Kidney epithelial cell (primary cell): ENCODE results near the gene TMEM92. TPM values are rescaled to one million over a fixed set of nuclear protein-coding genes. Genes with fewer than 3 reads are reported as not detected.

Experiments used
- DNase-seq: peaks from one replicate; pipeline ENCODE4 v3.0.0-alpha.2; 2010; ENCODE audit warnings: low read depth
- H3K27me3 ChIP-seq: 2 replicates; pipeline ENCODE4 v1.6.0; 2011; ENCODE audit warnings: low read length; ENCODE audit not compliant: control insufficient read depth, insufficient read depth
- H3K36me3 ChIP-seq: 2 replicates; pipeline ENCODE4 v1.5.1; 2011; ENCODE audit warnings: low read length; ENCODE audit not compliant: control insufficient read depth, insufficient read depth
- H3K4me3 ChIP-seq: 2 replicates; pipeline ENCODE4 v1.5.1; 2011; ENCODE audit warnings: low read depth, mild to moderate bottlenecking, control low read depth, low read length
- total RNA-seq: library from RNA; depleted of rRNA; stranded (reverse); fragments of >200 nt; gene quantifications from 2 replicates; pipeline ENCODE4 v1.2.3, GENCODE V29; 2015
- TF ChIP-seq, protein P1 (sequence below): IDR thresholded peaks from 2 replicates; pipeline ENCODE4 v1.5.1; 2011; ENCODE audit warnings: mild to moderate bottlenecking, moderate library complexity, low read length, control low read depth, inconsistent platforms; ENCODE audit not compliant: insufficient read depth, poor library complexity, severe bottlenecking

The TMEM92 gene
- total RNA-seq, 1 donor from 2014 or later = 1.5 TPM

DNA sequence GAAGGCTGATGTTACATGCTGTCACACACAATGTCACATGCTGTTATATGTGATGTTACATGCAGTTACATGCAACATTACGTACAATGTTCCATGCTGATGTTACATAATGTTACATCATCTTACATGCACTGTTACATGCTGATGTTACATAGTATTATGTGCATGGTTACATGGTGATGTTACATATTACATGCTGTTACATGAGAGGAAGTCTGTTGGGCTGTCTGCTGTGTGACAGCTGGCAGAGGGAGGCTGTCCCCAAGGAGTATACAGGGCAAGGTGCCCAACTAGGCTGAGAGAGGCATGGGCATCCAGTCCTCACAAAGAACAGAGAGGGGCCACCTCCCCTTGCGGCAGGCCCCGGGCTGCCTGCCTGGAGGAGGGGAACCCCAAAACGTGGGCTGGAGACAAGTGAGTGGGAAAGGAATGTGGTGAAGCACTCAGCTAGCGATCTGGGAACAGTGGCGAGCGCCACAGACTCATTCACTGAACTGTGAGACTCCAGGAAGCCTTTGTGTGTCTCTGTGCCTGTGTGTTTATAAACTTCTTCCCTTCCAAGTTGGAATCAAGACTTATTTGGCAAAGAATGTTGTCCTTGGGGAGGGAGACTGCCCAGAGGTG is 30.6 kb downstream of the TMEM92 start:
- DNase-seq = no peak

DNA sequence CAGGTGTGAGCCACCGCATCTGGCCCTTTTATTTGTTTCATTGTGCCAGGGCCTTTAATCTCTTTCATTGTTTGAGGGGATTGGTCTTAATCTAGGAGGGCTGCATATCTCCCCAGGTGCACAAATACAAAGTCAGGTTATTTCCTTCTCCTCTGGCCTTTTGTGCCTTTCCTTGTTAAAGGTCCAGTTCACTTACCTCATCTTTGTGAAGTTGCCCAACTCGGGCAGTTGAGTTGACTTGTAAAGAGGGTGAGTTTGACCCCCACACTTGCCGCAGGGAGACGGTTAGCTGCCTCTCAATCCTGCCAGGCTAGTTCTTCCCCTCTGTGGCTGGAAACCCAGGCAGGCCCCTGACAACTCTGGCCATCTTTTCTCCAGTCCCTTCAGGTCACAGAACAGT is 33.4 kb downstream of the TMEM92 start:
- no peak for DNase-seq
- Histone ChIP-seq H3K27me3 (peaks cover 9% of the 10 kb centered on the region), H3K36me3 (no peaks in the 10 kb centered on the region), H3K4me3 (no peak overlapping the region)
- TF ChIP-seq, protein P1, sequence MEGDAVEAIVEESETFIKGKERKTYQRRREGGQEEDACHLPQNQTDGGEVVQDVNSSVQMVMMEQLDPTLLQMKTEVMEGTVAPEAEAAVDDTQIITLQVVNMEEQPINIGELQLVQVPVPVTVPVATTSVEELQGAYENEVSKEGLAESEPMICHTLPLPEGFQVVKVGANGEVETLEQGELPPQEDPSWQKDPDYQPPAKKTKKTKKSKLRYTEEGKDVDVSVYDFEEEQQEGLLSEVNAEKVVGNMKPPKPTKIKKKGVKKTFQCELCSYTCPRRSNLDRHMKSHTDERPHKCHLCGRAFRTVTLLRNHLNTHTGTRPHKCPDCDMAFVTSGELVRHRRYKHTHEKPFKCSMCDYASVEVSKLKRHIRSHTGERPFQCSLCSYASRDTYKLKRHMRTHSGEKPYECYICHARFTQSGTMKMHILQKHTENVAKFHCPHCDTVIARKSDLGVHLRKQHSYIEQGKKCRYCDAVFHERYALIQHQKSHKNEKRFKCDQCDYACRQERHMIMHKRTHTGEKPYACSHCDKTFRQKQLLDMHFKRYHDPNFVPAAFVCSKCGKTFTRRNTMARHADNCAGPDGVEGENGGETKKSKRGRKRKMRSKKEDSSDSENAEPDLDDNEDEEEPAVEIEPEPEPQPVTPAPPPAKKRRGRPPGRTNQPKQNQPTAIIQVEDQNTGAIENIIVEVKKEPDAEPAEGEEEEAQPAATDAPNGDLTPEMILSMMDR = no peak

More for the DNA sequence above, 30.6 kb downstream of the TMEM92 start:
- TF ChIP-seq, protein P1 = no peak
- H3K27me3 ChIP-seq = no peaks in the 10 kb centered on the region
- H3K4me3 ChIP-seq = no peak overlapping the region
- no peaks in the 10 kb centered on the region for H3K36me3 ChIP-seq

DNA sequence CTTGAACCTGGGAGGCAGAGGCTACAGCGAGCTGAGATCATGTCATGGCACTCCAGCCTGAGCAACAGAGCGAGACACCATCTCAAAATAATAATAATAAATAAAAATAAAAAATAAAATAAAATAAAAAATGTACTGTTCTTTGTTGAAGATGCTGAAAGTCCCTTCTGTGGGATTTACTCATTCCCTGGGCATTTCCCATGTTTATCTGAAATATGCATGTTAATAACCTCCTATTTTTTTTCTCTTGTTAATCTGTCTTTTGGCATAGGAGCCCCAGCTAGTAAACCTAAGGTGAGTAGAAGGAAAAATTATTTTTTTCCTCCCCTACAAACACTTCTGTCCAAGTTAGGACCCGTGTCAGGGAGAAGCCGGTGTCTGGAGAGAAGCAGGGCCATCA is 34.4 kb downstream of the TMEM92 start:
- Histone ChIP-seq H3K27me3 (peaks cover 12% of the 10 kb centered on the region), H3K4me3 (no peak overlapping the region), H3K36me3 (no peaks in the 10 kb centered on the region)
- TF ChIP-seq, protein P1 = no peak
- no peak for DNase-seq

DNA sequence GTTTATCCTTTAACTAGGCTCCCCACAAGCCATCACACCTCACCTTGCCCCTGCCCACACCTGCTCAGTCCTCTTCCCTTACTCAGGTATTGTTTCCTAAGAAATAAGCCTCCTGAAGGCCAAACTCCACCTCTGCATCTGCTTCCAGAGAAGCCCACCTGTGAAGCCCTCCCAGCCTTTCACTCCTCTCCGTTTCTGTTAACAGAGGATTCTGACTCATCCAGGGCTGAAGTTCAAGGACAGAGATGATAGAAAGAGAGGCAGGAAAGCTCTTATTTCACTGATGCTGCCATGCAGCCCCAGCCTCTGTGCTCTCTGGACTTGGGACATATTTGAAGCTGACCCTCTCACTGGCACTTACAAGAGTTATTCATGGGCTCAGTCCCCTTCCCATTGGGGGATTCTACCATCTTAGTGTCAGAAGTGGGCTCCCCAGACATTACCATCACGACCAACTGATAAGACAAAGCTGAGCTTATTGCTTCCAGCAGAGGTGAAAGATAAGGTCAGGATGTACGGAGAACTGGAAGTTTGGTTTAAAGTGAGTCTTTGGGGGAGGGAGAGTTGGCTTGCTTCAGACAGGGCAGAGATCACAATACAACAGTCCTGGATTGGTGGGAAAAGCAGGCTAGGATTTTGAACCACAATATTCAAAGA is 36.3 kb downstream of the TMEM92 start:
- no peak for DNase-seq
- Histone ChIP-seq H3K4me3 (no peak overlapping the region), H3K27me3 (peaks cover 12% of the 10 kb centered on the region), H3K36me3 (no peaks in the 10 kb centered on the region)
- TF ChIP-seq, protein P1 = no peak

DNA sequence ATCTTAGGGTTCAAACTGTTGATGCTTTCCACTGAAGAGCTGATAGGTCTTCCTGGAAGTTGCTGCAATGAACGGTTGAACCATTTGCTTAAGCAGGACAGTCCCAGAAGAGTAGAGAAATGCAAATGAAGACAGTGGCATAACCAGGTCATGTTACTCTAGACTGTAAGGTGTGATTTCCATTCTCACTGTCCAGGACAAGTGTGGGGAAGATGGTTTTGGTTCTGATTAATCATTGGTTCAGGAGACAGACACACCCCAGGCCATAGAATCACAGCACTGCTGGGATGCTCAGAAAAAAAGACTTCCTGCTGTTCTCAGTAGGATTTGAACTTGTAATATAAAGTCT is 36.8 kb downstream of the TMEM92 start:
- no peak for DNase-seq
- no peak overlapping the region for H3K4me3 ChIP-seq
- TF ChIP-seq, protein P1 = no peak
- no peaks in the 10 kb centered on the region for H3K36me3 ChIP-seq
- peaks cover 12% of the 10 kb centered on the region for H3K27me3 ChIP-seq

DNA sequence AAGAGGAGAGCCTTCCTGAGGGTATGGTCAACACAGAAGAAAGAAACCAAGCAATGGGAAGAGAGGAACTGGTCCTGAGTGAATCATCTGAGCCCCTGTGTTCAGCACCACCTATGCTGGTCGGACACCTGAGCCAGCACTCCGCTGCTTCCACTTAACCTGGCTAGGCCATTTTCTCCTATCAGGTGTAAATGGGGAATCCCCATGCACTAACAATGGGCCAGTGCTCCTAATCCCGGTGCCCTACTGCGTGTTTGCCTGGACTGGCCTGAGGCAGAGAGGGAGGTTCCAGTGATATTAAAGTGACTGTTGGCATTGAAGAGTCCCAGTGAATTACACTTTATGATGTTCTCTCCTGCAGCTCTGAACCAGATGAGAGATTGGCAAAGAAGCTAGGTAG is 37.2 kb downstream of the TMEM92 start:
- peaks cover 12% of the 10 kb centered on the region for H3K27me3 ChIP-seq
- no peaks in the 10 kb centered on the region for H3K36me3 ChIP-seq
- TF ChIP-seq, protein P1 = no peak
- no peak overlapping the region for H3K4me3 ChIP-seq
- no peak for DNase-seq
